HL-60 (cell line): ENCODE data around the gene APOBEC2.
"Not testable (repeated sequence)": the region's sequence is repeated elsewhere in the genome, so short reads cannot be mapped to it uniquely, and the experiment has no call there.

Source experiments
- DNase-seq, 2 experiments: peaks; one replicate each; pipeline ENCODE4 v3.0.0-alpha.2; 2010 to 2020; ENCODE audit warnings: low read depth in 1 of 2, low spot score in 1 of 2
- H3K27ac ChIP-seq: fragments of 250-450 bp; sonication (Bioruptor Pico); replicated peaks from 2 replicates; pipeline ENCODE4 v1.5.1; 2020; ENCODE audit warnings: mild to moderate bottlenecking, moderate library complexity
- H3K27me3 ChIP-seq: fragments of 250-450 bp; sonication (Bioruptor Pico); 2 replicates; pipeline ENCODE4 v1.5.1; 2021; ENCODE audit warnings: mild to moderate bottlenecking, moderate library complexity; ENCODE audit not compliant: insufficient read depth, poor library complexity, severe bottlenecking
- H3K4me3 ChIP-seq: replicated peaks from 2 replicates; pipeline ENCODE4 v1.5.1; 2011; ENCODE audit warnings: mild to moderate bottlenecking, control low read depth, low read length; ENCODE audit not compliant: insufficient read depth
- GABPA ChIP-seq: IDR thresholded peaks from 2 replicates; pipeline ENCODE4 v1.6.1; 2012; ENCODE audit warnings: low read depth
- POLR2AphosphoS5 ChIP-seq: IDR thresholded peaks from 2 replicates; pipeline ENCODE4 v1.6.1; 2012; ENCODE audit warnings: low read depth
- SPI1 ChIP-seq: IDR thresholded peaks from 2 replicates; pipeline ENCODE4 v1.6.1; 2012; ENCODE audit warnings: low read depth, mild to moderate bottlenecking, borderline replicate concordance
- TF ChIP-seq, protein P1 (sequence below): IDR thresholded peaks from one replicate; pipeline ENCODE4 v1.5.1; 2011; ENCODE audit warnings: low read length, control low read depth, inconsistent platforms; ENCODE audit not compliant: insufficient read depth
- TF ChIP-seq, protein P2 (sequence below): IDR thresholded peaks from 2 replicates; pipeline ENCODE4 v1.6.1; 2012; ENCODE audit warnings: low read depth; ENCODE audit not compliant: insufficient replicate concordance

Gene APOBEC2

DNA sequence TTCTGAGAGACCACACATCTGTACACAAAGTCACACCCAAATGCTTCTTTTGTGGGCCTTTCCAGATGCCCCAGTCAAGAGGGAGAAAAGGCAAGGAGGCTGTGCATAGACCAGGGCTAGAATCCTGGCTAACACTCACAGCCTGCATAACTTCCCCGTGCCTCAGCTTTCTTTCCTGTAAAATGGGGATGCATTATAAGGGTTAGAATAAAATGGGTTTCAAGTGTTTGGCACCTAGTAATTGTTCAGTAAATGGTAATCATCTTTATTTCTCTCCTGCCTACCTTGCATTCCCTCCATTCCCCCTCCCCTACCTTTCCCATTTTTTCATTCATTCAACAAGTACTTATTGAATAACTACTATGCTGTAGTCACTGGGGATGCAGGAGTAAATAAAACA lies 43.3 kb upstream of the APOBEC2 start:
- H3K4me3 ChIP-seq: no peak overlapping the region
- no peak for TF ChIP-seq GABPA
- H3K27ac ChIP-seq: no peak overlapping the region
- H3K27me3 ChIP-seq: peaks cover under 1% of the 10 kb centered on the region
- no peak for DNase-seq

DNA sequence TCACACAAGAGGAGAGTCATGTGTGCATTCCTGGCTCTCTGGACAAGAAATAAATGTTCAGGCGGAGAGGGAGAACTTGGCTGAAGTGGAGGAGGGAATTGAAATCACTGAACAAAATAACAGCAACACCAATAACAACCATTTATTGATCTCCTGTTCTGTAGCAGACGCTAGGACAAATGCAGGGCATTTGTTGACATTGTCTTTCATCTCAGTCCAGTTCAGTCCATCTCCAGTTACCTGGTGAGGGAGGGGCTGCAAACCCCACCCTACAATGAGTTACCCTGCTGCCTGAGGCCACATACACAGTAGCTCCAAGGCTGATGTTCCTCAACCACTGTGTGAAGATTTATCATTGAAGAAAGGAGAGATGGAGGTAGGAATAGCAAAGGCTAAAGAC lies 41.3 kb upstream of the APOBEC2 start:
- Histone ChIP-seq H3K4me3 (no peak overlapping the region), H3K27ac (no peak overlapping the region), H3K27me3 (no peaks in the 10 kb centered on the region)
- TF ChIP-seq, protein P1, sequence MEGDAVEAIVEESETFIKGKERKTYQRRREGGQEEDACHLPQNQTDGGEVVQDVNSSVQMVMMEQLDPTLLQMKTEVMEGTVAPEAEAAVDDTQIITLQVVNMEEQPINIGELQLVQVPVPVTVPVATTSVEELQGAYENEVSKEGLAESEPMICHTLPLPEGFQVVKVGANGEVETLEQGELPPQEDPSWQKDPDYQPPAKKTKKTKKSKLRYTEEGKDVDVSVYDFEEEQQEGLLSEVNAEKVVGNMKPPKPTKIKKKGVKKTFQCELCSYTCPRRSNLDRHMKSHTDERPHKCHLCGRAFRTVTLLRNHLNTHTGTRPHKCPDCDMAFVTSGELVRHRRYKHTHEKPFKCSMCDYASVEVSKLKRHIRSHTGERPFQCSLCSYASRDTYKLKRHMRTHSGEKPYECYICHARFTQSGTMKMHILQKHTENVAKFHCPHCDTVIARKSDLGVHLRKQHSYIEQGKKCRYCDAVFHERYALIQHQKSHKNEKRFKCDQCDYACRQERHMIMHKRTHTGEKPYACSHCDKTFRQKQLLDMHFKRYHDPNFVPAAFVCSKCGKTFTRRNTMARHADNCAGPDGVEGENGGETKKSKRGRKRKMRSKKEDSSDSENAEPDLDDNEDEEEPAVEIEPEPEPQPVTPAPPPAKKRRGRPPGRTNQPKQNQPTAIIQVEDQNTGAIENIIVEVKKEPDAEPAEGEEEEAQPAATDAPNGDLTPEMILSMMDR: no peak
- TF ChIP-seq SPI1 (no peak), GABPA (no peak), POLR2AphosphoS5 (no peak)
- TF ChIP-seq, protein P2, sequence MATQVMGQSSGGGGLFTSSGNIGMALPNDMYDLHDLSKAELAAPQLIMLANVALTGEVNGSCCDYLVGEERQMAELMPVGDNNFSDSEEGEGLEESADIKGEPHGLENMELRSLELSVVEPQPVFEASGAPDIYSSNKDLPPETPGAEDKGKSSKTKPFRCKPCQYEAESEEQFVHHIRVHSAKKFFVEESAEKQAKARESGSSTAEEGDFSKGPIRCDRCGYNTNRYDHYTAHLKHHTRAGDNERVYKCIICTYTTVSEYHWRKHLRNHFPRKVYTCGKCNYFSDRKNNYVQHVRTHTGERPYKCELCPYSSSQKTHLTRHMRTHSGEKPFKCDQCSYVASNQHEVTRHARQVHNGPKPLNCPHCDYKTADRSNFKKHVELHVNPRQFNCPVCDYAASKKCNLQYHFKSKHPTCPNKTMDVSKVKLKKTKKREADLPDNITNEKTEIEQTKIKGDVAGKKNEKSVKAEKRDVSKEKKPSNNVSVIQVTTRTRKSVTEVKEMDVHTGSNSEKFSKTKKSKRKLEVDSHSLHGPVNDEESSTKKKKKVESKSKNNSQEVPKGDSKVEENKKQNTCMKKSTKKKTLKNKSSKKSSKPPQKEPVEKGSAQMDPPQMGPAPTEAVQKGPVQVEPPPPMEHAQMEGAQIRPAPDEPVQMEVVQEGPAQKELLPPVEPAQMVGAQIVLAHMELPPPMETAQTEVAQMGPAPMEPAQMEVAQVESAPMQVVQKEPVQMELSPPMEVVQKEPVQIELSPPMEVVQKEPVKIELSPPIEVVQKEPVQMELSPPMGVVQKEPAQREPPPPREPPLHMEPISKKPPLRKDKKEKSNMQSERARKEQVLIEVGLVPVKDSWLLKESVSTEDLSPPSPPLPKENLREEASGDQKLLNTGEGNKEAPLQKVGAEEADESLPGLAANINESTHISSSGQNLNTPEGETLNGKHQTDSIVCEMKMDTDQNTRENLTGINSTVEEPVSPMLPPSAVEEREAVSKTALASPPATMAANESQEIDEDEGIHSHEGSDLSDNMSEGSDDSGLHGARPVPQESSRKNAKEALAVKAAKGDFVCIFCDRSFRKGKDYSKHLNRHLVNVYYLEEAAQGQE: no peak
- DNase-seq: no peak

DNA sequence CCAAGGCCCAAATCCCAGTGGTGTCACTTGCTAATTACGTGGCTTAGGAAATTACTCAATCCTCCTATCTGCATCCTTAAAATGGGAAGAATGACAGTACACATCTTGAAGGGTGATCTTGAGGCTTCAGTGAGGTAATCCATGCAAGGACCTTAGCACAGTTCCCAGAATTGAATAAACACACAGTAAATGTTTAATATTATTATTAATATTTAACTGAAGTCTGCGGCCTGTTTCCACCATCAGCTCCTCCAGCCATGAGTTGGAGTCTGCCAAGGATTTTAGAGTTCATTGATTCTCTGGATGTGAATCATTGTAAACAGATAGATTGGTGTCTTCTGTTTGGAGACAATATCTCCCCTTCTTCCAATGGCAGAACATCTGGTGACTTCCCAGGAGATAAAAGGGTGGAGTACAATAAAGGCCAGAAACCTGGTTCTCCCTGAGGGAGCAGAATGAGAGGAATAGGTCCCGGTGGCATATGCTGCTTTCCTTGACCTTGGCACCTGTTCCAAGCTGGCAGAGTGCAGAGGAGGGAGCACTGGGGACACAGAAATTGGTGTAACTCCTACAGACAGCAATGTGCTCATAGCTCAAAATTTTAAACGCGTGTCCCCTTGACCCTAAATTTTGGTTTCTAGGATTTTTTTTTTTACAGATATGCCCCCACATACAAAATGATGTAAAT lies 39.4 kb upstream of the APOBEC2 start:
- Histone ChIP-seq H3K27ac (no peak overlapping the region), H3K27me3 (no peaks in the 10 kb centered on the region), H3K4me3 (no peak overlapping the region)
- TF ChIP-seq, protein P1: no peak
- TF ChIP-seq SPI1 (no peak), POLR2AphosphoS5 (no peak), GABPA (no peak)
- TF ChIP-seq, protein P2: no peak
- no peak for DNase-seq

DNA sequence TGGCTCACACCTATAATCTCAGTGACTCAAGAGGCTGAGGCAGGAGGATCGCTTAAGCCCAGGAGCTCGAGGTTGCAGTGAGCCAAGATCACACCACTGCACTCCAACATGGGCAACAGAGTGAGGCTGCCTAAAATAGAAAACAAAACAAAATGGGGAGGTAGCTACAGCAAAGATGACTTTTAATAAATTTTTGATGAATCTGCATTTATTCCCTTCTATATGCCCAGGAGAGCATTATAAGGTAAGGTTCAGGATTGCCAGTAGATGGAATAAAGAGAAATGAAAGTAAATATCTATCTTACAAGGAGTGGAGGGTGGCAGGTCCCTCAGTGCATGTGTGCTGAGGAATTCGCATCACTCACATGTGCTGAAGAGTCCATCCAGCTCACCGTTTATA lies 38.2 kb upstream of the APOBEC2 start:
- Histone ChIP-seq H3K27me3 (no peaks in the 10 kb centered on the region), H3K4me3 (no peak overlapping the region), H3K27ac (no peak overlapping the region)
- TF ChIP-seq POLR2AphosphoS5 (no peak), SPI1 (no peak), GABPA (no peak)
- TF ChIP-seq, protein P1: no peak
- TF ChIP-seq, protein P2: no peak
- no peak for DNase-seq

DNA sequence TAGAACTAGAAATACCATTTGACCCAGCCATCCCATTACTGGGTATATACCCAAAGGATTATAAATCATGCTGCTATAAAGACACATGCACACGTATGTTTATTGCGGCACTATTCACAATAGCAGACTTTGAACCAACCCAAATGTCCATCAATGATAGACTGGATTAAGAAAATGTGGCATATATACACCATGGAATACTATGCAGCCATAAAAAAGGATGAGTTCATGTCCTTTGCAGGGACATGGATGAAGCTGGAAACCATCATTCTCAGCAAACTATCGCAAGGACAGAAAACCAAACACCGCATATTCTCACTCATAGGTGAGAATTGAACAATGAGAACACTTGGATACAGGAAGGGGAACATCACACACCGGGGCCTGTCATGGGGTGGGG lies 37.1 kb upstream of the APOBEC2 start:
- H3K4me3 ChIP-seq, DNase-seq: not testable (repeated sequence)

More for the DNA sequence above, 37.1 kb upstream of the APOBEC2 start:
- not testable (repeated sequence) for H3K27ac ChIP-seq, H3K27me3 ChIP-seq
